Fibroblast of skin of back (primary cell): ENCODE results near the gene TTLL8.

ENCODE experiments used
- DNase-seq: peaks from one replicate; pipeline ENCODE4 v3.0.0-alpha.2; 2013

Gene TTLL8

GRCh38 chr22:50061141-50061823, 3.2 kb upstream of the TTLL8 start:
- no peak for DNase-seq

- no peak for DNase-seq
Observed at GRCh38 chr22:50060441-50061140, 2.5 kb upstream of the TTLL8 start.

GRCh38 chr22:50059881-50060262, 1.8 kb upstream of the TTLL8 start:
- DNase-seq, result no peak

- DNase-seq, result peak; percentile 28
Observed at GRCh38 chr22:50058906-50059880, 1.1 kb upstream of the TTLL8 start.

GRCh38 chr22:50057278-50058060, 629 bp downstream of the TTLL8 start:
- no peak for DNase-seq

- no peak for DNase-seq
Observed at GRCh38 chr22:50056214-50056972, 1.7 kb downstream of the TTLL8 start.

- DNase-seq, result no peak
Observed at GRCh38 chr22:50053861-50054260, 4.2 kb downstream of the TTLL8 start.

- no peak for DNase-seq
Observed at GRCh38 chr22:50051930-50052329, 6.2 kb downstream of the TTLL8 start.

GRCh38 chr22:50049299-50050195, 8.6 kb downstream of the TTLL8 start:
- DNase-seq, result no peak

GRCh38 chr22:50048836-50049235, 9.3 kb downstream of the TTLL8 start:
- DNase-seq, result no peak

- no peak for DNase-seq
Observed at GRCh38 chr22:50048061-50048765, 9.9 kb downstream of the TTLL8 start.

GRCh38 chr22:50047346-50047745, 10.8 kb downstream of the TTLL8 start:
- no peak for DNase-seq

- DNase-seq, result no peak
Observed at GRCh38 chr22:50046481-50047245, 11.4 kb downstream of the TTLL8 start.

- no peak for DNase-seq
Observed at GRCh38 chr22:50046019-50046415, 12.1 kb downstream of the TTLL8 start.

- no peak for DNase-seq
Observed at GRCh38 chr22:50045211-50046018, 12.7 kb downstream of the TTLL8 start.

- DNase-seq, result no peak
Observed at GRCh38 chr22:50044485-50045118, 13.5 kb downstream of the TTLL8 start.

GRCh38 chr22:50041361-50042065, 16.6 kb downstream of the TTLL8 start:
- DNase-seq, result no peak
